Measurements from ENCODE around the gene SCAF4. TPM values are rescaled to one million over a fixed set of nuclear protein-coding genes. Genes with fewer than 3 reads are reported as not detected.

SCAF4 gene
- total and polyA plus RNA-seq, 2 donors (not counting 1 experiment from before 2014, with no cell fraction given): 42.3 to 110 TPM

- no peak overlapping the region for H3K9ac ChIP-seq (ENCODE audit: low read length)
- DNase-seq (no peak), ATAC-seq (ENCODE audit: low read depth) (no peak)
- no peak overlapping the region for H3K4me3 Mint-ChIP-seq
- H3K27me3 Mint-ChIP-seq: no peaks in the 10 kb centered on the region
- no peaks in the 10 kb centered on the region for H3K4me1 ChIP-seq (ENCODE audit: control insufficient read depth in 2 of 2, insufficient read depth in 2 of 2, low read length in 2 of 2)
- no peak overlapping the region for H3K4me3 ChIP-seq (ENCODE audit: control extremely low read depth in 1 of 5, extremely low read depth in 1 of 5, insufficient read depth in 1 of 5, low read depth in 2 of 5, low read length in 4 of 5)
- no peak overlapping the region for H2AFZ ChIP-seq (ENCODE audit: insufficient read depth, low read depth, low read length, poor library complexity, severe bottlenecking)
- H4K20me1 ChIP-seq (ENCODE audit: control insufficient read depth, insufficient read depth, low read length, poor library complexity, severe bottlenecking): peaks cover 11% of the 10 kb centered on the region
- CTCF ChIA-PET: interaction anchor here (0.8 kb wide), 1 partner anchor 176 kb away, joined by 4 read pairs; no protein-coding TSS in a partner anchor
- no peaks in the 10 kb centered on the region for H3K9me3 Mint-ChIP-seq (ENCODE audit: insufficient read depth)
- intact Hi-C loops (cut with micrococcal nuclease): no loop called here
- TF ChIP-seq EZH2 (IDR thresholded peaks at IDR 0.05; ENCODE audit: borderline replicate concordance, insufficient read depth, low read depth, low read length, poor library complexity, severe bottlenecking) (no peak), CTCF (IDR thresholded peaks at IDR 0.05) (no peak)
- peaks cover 2% of the 10 kb centered on the region for H3K4me1 Mint-ChIP-seq
- H3K27ac Mint-ChIP-seq: no peak overlapping the region
- H3K79me2 ChIP-seq (ENCODE audit: control insufficient read depth, insufficient read depth, low read length): peaks cover 3% of the 10 kb centered on the region
- H3K4me2 ChIP-seq (replicated peaks; ENCODE audit: low read depth, low read length, poor library complexity, severe bottlenecking): no peak overlapping the region
- no peak overlapping the region for H3K27ac ChIP-seq (ENCODE audit: low read length in 2 of 2)
- POLR2A ChIA-PET: no interaction called here
- no peaks in the 10 kb centered on the region for H3K27me3 ChIP-seq (replicated peaks in 1 of 4; ENCODE audit: control extremely low read depth in 1 of 4, control insufficient read depth in 3 of 4, insufficient read depth in 4 of 4, low read length in 3 of 4)
- H3K36me3 ChIP-seq (replicated peaks in 1 of 2; ENCODE audit: control extremely low read depth in 1 of 2, control insufficient read depth in 1 of 2, extremely low read depth in 1 of 2, insufficient read depth in 2 of 2, low read length in 1 of 2): peaks cover 28 to 97% of the 10 kb centered on the region in 2 experiments
- H3K9me3 ChIP-seq (ENCODE audit: control extremely low read depth in 1 of 3, control insufficient read depth in 2 of 3, insufficient read depth in 1 of 3, low read length in 2 of 3): no peaks in the 10 kb centered on the region
These were observed 33.5 kb downstream of the SCAF4 start for GRCh38 chr21:31698461-31698860.

- no peak overlapping the region for H3K27ac Mint-ChIP-seq
- POLR2A ChIA-PET: no interaction called here
- H3K36me3 ChIP-seq (replicated peaks in 1 of 2; ENCODE audit: control extremely low read depth in 1 of 2, control insufficient read depth in 1 of 2, extremely low read depth in 1 of 2, insufficient read depth in 2 of 2, low read length in 1 of 2): peaks cover 33 to 96% of the 10 kb centered on the region in 2 experiments
These were observed 35.5 kb downstream of the SCAF4 start for GRCh38 chr21:31696424-31696823.

More at GRCh38 chr21:31696424-31696823, 35.5 kb downstream of the SCAF4 start:
- H3K4me3 Mint-ChIP-seq: no peak overlapping the region
- no peaks in the 10 kb centered on the region for H3K9me3 ChIP-seq (ENCODE audit: control extremely low read depth in 1 of 3, control insufficient read depth in 2 of 3, insufficient read depth in 1 of 3, low read length in 2 of 3)
- no peaks in the 10 kb centered on the region for H3K4me1 ChIP-seq (ENCODE audit: control insufficient read depth in 2 of 2, insufficient read depth in 2 of 2, low read length in 2 of 2)
- H3K27ac ChIP-seq (ENCODE audit: low read length in 2 of 2): no peak overlapping the region
- WGBS (ENCODE audit: insufficient coverage): 100% methylated on average over 1 of the region's 6 CpGs
- CTCF ChIA-PET: interaction anchor here (0.5 kb wide), 1 partner anchor 200 kb away, joined by 3 read pairs; no protein-coding TSS in a partner anchor
- H3K79me2 ChIP-seq (ENCODE audit: control insufficient read depth, insufficient read depth, low read length): peaks cover under 1% of the 10 kb centered on the region
- peaks cover 6% of the 10 kb centered on the region for H4K20me1 ChIP-seq (ENCODE audit: control insufficient read depth, insufficient read depth, low read length, poor library complexity, severe bottlenecking)
- ATAC-seq (ENCODE audit: low read depth) (no peak), DNase-seq (no peak)
- H3K9ac ChIP-seq (ENCODE audit: low read length): no peak overlapping the region
- H3K27me3 Mint-ChIP-seq: no peaks in the 10 kb centered on the region
- no peak overlapping the region for H2AFZ ChIP-seq (ENCODE audit: insufficient read depth, low read depth, low read length, poor library complexity, severe bottlenecking)
- no peak overlapping the region for H3K4me3 ChIP-seq (ENCODE audit: control extremely low read depth in 1 of 5, extremely low read depth in 1 of 5, insufficient read depth in 1 of 5, low read depth in 2 of 5, low read length in 4 of 5)
- peaks cover 2% of the 10 kb centered on the region for H3K4me1 Mint-ChIP-seq
- TF ChIP-seq EZH2 (IDR thresholded peaks at IDR 0.05; ENCODE audit: borderline replicate concordance, insufficient read depth, low read depth, low read length, poor library complexity, severe bottlenecking) (no peak), CTCF (IDR thresholded peaks at IDR 0.05) (no peak)
- intact Hi-C loops (cut with micrococcal nuclease): no loop called here
- H3K4me2 ChIP-seq (replicated peaks; ENCODE audit: low read depth, low read length, poor library complexity, severe bottlenecking): no peak overlapping the region
- H3K9me3 Mint-ChIP-seq (ENCODE audit: insufficient read depth): no peaks in the 10 kb centered on the region
- H3K27me3 ChIP-seq (replicated peaks in 1 of 4; ENCODE audit: control extremely low read depth in 1 of 4, control insufficient read depth in 3 of 4, insufficient read depth in 4 of 4, low read length in 3 of 4): no peaks in the 10 kb centered on the region
